ENCODE data around the gene OR2T1.
"Not testable (repeated sequence)": the region's sequence is repeated elsewhere in the genome, so short reads cannot be mapped to it uniquely, and the experiment has no call there.

The OR2T1 gene, protein sequence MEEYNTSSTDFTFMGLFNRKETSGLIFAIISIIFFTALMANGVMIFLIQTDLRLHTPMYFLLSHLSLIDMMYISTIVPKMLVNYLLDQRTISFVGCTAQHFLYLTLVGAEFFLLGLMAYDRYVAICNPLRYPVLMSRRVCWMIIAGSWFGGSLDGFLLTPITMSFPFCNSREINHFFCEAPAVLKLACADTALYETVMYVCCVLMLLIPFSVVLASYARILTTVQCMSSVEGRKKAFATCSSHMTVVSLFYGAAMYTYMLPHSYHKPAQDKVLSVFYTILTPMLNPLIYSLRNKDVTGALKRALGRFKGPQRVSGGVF

DNA sequence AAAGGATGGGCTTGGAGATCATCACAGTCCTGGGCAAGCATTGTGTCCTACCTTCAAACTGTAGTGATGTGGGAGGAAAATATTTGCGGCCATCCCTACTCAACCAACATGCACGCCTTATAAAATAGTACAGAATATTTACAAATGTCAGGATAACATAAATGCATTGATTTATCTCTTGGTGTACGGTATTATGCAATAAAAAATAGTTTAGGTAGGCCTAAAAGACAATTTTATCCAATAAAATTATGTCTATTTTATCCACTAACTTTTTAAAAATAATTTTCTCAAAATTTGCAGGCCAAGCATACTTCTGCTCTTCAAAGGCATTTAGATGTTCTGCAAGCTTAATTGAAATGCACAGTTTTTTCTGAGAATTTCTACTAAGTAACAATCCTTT, at the start of gene OR2T1:
OR2T1 (plus strand) TSS at position 301 of the 400 bp plus-strand sequence. CDS start 3,100 bp downstream, outside the sequence.
- DNase-seq (ENCODE audit: low read depth in 2 of 2), result no peak

DNA sequence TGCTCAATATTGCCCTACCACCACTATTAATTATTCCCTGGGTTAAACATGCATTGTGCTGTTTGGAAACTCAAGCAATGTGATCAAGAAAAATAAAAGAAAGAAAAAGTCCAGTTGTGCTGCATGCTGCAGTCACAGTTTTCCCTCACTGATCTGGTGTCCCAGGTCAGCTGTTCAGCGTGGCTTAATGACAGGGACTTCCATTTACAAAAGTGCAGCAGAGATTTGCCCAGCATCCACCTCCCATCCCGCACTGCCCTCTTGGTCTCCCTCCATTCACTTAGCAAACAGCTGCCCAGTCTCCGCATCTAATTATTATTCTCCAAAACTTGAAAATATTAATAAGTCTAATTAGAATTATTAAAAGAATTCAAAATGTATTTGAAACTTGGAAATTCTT, 43.4 kb upstream of the OR2T1 start:
- DNase-seq (ENCODE audit: low read depth in 2 of 2), result no peak

DNA sequence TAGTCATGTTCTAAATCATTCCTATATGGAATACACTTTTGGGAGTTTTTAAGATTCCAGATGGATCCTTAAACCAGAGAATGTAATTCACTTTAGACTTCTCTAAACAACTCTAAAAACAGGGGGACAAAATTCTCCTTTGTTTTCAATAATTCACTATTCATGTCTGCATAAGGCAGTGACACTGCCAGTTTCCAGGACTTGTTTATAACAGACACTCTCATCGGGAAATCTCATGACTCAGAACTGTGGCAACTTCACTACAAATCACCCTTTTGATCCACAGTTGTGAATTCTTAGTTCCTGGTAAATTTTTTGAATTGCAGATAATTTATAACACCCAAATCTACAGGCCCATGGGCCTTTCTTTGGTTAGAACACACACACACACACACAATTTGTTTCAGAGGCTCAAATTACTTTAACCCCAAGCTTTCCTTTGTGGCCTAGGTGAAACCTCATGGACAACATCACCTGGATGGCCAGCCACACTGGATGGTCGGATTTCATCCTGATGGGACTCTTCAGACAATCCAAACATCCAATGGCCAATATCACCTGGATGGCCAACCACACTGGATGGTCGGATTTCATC, 41.6 kb upstream of the OR2T1 start, which contains the start of gene OR2T4:
OR2T4 (plus strand) TSS at position 545 of the 595 bp plus-strand sequence; CDS start at position 545, 0 bp downstream.
- no peak for DNase-seq (ENCODE audit: low read depth in 2 of 2)

DNA sequence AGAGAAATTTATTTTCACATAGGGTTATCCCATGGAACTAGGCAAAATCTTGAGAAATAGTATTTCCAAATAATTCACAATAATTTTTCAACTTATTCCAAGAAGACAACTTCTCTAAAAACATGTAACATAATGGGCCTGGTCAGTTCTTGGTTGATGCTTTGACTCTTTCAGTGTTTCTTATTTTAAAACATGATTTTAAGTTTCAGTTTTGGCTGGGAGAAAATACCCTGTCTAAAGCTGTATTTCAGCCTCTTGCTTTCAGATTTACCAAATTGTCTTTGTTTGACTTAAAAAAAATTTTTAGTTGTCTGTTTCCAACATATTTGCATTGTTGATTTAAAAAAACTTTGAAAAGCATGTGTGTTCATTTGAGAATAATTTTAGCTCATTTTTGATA, 36.2 kb upstream of the OR2T1 start:
- no peak for DNase-seq (ENCODE audit: low read depth in 2 of 2)

DNA sequence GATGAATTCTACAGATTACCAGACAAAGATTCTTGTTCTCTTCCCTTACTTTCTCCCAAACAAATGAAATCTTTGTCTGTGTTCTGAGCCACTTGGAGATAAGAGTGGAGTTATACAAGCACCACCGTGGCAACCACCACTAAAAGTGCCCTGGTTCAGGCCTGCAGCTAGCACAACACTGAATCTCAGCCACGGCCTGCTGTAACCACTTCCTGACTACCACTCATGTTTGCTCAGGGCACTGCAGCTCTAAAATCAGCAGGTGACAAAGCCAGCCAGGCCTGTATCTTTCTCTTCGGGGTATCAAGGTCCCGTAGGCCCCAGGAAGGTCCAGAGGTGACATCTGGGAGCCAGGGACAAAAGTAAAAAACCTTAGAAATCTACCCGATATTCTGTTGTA, 30.5 kb upstream of the OR2T1 start:
- no peak for DNase-seq (ENCODE audit: low read depth in 2 of 2)

DNA sequence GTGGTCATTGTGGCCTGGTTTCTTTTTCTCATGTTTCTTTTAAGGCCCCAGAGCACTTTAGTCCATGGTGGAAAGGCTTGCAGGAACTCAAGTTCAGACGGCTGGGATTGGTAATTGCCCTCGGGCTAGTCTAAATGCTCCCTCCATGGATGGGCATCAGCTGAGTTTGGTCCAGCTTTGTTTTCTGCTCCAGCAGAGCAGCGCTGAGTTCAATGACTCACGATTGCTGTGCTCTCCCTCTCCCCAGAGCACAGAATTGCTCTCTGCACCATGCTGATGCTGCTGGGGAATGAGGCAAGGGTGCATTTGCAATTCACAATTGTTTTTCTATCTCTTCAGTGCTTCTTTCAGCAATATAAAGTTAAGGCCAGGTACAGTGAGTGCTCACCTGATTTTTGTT, 29.1 kb upstream of the OR2T1 start:
- no peak for DNase-seq (ENCODE audit: low read depth in 2 of 2)

DNA sequence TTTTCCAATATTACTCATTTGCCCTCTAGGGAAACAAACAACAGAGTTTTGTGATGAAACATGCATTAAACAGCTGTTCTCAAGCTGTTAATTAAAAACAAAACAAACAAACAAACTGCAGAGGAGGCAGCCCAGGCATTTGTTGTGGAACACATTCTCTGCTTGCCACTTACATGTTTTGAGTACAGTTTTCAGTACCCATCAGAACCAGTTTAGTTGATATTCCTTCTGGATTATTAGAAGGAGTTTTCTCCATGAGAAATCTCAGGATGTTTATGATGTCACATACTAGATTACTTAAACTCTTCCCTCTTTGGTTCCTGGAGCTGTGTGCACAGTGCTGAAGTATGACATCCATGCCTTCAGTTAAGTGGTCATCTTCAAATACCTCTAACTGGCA, 27.4 kb upstream of the OR2T1 start, which contains the start of gene OR2T6:
OR2T6 (plus strand) TSS at position 301 of the 400 bp plus-strand sequence. CDS start 11,863 bp downstream, outside the sequence.
- no peak for DNase-seq (ENCODE audit: low read depth in 2 of 2)

DNA sequence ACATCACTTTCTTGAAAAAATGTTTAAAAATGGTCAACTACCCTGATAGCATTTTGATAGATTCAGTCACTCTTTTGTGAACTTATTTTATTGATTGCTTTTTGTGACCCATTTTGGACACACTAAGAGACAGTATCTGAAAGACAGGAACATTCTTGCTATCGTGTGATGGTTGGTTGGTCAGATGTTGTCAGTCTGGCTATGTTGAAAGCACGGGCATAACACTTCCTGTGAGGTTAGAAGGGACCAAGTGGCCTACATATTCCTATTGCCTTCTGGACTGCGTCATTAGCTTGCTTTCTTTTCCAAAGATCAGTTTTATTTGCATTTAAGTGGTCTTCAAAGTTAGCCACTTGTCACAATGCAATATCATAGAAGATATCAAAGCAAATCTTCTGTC, 25.9 kb upstream of the OR2T1 start:
- no peak for DNase-seq (ENCODE audit: low read depth in 2 of 2)

DNA sequence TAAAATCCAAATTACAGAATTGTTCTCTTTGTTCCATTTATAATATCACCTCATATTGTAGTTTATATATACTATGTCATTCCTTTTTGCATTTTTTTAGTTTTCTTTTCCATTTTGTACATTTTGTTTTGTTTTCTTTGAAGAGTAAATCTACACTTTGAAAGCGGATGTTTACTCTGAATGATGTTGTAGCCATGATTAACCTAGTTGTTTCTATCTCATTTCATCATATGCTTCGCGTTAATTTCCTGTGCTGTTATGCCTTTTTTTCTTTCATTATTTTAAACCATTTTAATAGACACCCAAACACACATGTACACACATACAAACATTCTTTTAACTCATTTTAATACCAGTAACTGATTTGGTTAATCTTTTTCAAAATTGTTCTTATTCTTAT, 22.0 kb upstream of the OR2T1 start:
- DNase-seq (ENCODE audit: low read depth in 2 of 2), result no peak

DNA sequence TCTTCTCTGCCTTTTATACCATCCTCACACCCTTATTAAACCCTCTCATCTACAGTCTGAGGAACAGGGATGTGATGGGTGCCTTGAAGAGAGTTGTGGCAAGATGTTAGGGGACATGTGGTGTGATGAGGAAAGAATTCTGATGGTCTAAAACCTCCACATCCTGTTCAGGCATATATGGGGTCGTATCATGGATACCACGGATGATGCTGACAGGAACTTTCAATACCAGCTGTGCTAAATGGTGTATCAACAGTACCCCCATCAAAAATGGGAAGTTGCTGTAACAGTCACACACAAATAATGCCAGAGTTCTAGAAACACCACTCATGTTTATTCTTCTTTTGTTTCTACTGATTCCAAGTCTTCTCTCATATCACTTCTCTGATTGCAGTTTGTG, 14.4 kb upstream of the OR2T1 start:
- no peak for DNase-seq (ENCODE audit: low read depth in 2 of 2)

DNA sequence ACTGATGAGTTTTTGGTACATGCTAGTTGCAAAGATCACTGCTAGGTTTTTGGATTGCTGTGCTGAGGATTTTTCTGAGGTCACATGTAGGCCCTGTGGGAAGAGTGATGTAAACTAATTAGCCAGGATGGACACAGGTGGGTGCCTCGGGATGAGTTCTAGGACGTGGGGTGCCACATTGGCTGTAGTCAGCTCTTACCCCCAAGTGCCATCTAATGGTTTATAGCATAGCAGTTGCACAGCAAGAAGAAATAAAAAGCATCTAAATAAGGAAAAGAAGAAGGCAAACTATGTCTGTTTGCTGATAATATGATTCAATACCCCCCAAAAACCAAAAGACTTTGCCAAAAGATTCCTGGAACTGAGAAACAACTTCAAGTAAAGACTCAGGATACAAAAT, 9.8 kb upstream of the OR2T1 start:
- DNase-seq (ENCODE audit: low read depth in 2 of 2), result no peak

DNA sequence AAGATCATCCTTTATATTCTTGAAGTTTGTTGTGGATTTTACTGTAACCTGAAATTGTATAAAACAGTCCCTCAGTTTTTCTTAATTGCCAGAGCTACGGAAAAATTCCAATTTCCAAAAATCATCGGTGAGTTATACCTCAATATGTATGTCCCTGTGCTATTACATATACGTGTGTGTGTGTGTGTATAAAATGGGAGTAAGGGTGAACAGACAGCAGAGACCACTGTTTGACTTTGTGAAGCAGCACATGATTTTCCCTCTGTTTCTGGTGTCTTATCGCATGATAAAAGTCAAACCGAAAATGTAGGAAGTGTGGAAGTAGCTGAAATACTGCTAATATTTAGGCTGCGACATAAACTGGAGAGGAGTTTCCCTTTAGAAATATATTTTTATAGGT, 1.2 kb downstream of the OR2T1 start:
- DNase-seq (ENCODE audit: low read depth in 2 of 2), result no peak

DNA sequence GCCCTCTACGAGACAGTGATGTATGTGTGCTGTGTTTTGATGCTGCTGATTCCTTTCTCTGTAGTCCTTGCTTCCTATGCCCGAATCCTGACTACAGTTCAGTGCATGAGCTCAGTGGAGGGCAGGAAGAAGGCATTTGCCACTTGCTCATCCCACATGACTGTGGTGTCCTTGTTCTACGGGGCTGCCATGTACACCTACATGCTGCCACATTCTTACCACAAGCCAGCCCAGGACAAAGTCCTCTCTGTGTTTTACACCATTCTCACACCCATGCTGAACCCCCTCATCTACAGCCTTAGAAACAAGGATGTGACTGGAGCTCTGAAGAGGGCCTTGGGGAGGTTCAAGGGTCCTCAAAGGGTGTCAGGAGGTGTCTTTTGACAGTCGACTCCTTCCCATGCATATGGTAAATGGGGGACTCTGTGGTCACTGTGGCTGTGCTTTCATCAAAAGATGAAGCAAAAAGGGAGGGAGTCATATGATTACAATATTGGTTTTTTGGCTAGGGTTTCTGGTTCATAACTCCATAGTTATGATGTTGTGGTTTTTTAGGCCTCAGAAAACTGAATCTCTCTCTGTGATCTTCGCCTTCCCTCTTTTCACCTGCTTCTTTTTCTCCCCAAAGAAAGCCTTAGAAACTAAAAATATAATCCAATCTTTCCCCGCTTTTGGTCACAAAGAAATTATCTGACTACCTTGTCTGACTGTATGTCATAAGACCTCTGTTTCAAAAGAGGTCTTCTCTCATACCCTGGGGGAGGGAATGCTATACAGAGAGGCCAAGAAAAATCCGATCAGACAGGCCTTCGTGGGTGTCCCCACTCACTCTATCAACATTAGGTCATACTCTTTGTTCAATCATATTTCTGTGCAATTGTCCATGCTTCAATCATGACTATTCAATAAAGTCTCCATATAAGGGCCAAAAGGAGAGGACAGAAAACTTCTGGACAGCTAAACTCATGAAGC, 4.2 kb downstream of the OR2T1 start:
- no peak for DNase-seq (ENCODE audit: low read depth in 2 of 2)

DNA sequence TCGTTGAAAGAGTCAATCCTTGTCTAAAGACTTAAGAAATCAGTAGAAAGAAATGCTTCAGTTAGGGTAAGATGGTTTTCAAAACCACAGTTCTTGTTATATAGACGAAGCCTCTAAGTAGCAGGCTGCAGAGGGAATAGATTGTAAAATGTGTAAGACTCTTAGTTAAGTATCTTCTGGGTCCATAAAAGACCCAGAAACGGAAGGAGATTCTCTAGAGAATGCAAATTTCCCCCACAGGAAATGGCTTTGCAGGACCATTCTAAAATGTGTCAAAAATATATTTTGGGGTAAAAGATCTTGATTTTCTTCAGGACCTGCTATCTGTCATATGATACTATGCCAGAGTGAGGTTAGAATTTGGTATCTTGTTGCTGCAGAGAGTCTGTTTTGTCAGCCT, 13.4 kb downstream of the OR2T1 start:
- DNase-seq (ENCODE audit: low read depth in 2 of 2), result no peak

DNA sequence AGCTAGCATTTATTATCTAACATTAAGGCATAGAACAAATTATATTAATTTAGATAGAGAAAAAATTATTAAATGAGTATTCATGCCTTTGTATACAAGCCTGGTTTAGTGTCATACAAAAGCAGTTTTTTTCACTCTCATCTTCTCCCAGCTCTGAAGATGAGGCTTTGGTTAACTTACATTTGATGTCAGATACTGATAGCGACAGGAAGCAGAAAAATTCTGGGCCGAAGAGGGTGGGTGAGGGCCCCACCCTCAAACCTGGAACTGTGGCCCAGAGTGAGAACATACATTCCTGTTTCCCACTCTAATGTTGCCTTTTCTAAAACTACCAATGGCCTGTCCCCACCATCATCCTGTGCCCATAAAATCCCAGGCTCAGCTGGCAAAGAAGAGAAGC, 15.0 kb downstream of the OR2T1 start:
- DNase-seq (ENCODE audit: low read depth in 2 of 2), result no peak

DNA sequence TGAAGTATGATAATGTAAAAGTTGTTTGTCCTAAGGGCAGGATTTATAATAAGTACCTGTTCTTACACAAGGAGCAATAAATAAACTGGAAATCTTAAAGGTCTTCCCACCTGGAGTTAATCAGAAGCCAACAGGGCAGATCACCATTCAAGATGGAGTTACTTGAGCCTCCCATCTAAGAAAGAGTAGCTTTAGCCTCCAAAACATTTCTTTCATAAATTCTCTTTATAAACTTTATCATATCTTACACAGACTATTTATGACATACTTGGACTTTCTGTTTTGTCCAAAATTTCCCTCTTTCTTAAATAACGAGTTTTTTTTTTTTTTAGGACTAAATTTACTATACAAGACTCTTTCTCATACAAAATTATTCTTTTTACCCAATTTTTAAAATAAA, 18.5 kb downstream of the OR2T1 start:
- no peak for DNase-seq (ENCODE audit: low read depth in 2 of 2)

DNA sequence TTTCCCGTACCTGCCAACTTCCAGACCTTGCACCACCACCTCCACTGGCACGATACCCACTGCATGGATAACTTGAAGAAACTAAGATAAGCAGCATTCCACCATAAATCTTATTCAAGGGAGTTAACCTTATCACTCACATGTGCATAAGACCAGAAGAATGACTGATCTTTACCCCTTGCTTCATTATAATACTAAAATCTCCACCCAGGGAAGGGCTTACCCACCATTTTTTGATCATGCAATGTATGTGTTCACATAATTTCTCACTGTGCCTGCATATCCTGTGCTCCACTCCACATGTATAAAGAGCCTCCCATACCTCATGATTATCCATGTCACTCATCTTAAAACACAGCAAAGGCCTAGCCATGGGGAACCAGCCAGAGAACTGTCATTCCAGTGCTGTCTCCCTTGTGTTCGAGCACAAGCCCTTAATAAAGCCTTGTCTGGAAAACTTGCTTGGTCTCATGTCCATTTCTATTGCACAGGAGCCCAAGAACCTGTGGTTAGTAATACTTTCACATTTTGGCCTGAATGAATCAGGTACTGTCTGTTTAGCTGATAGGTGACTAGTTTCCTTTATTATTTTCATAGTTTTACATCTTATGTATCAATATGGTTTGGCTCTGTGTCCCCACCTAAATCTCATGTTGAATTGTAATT, 24.8 kb downstream of the OR2T1 start:
- not testable (repeated sequence) for DNase-seq (ENCODE audit: low read depth in 2 of 2)

DNA sequence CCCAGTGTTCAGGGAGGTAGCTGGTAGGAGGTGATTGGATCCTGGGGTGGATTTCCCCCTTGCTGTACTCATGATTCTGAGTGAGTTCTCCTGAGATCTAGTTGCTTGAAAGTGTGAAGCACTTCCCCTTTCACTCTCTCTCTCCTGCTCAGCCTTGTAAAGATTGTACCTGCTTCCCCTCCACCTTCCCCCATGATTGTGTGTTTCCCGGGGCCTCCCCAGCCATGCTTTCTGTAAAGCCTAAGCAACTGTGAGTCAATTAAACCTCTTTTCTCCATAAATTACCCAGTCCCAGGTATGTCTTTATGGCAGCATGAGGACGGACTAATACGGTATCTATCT, 25.3 kb downstream of the OR2T1 start:
- DNase-seq (ENCODE audit: low read depth in 2 of 2), result not testable (repeated sequence)

DNA sequence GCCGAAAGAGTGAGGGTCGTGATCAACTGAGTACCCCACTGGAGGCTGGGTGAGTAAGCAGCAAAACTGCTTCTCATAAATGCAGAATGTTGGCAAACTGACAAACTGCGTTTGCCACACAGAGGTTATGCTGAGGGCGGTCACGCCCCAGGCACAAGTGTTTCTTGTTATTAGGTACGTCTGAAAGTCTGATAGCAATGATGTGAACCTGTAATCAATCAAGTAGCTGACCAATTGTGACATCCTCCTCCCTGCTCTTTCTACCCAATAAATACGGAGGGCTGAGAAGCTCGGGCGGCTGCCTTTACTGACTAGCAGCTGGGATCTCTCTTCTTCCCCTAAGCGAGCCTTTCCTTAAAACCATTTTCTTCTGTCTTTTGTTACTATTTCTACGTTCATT, 28.8 kb downstream of the OR2T1 start:
- DNase-seq (ENCODE audit: low read depth in 2 of 2), result not testable (repeated sequence)

DNA sequence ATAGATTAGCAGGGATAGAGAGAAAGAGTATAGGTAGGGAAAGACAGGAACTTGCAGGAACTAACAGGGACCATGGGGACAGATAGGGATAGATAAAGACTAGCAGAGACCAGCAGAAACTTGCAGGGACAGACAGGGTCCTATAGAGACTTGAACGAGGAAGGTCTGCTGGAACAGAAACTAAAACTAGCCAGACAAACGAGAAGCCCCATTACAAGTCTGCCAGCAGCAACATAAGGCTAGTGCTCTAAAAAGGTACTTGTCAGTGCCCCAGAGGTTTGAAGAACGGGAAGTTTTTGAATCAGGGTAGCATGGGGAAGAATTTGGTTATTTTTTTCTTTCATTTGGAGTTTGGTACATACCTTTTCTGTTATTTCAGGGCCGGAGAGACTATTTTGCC, 29.4 kb downstream of the OR2T1 start:
- DNase-seq (ENCODE audit: low read depth in 2 of 2), result not testable (repeated sequence)

DNA sequence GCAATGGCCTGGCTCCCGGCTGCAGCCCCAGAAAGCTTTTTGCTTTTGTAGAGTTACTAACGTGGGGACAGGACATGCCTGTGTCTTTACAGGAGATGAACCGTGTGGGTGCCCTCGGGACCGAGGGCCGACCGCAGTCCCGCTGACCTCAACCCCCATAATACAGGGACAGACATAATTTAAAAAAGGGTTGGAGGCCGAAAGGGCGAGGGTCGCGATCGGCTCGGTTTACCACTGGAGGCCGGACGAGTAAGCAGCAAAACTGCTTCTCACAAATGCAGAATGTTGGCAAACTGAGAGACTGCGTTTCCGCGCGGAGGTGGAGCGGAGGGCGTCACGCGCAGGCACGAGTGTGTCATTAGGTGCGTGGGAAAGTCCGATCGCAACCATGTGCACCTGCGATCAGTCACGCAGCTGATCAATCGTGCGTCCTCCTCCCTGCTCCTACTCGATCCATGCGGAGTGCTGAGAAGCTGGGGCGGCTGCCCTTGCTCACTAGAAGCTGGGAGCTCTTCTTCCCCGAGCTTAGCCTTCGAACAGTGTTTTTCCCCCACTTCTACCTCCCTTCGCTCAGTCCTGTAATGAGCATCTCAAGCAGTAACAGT, 31.1 kb downstream of the OR2T1 start:
- not testable (repeated sequence) for DNase-seq (ENCODE audit: low read depth in 2 of 2)
